HepG2 (cell line): ENCODE measurements around the gene PIEZO1. TPM values are rescaled to one million over a fixed set of nuclear protein-coding genes. Genes with fewer than 3 reads are reported as not detected.
A peak's percentile ranks its signal among the peaks of the same experiment; 100 is the strongest.

Experiments
- ARNT2 ChIP-seq: sonication (generic); formaldehyde crosslinking; IDR thresholded peaks from 2 replicates; pipeline ENCODE4 v1.8.0; 2022; ENCODE audit warnings: mild to moderate bottlenecking, low read depth, missing genetic modification reagents, moderate library complexity
- CREB3 ChIP-seq: sonication (generic); formaldehyde crosslinking; IDR thresholded peaks from 2 replicates; pipeline ENCODE4 v1.5.0; 2020; ENCODE audit warnings: missing genetic modification reagents
- ERF ChIP-seq: IDR thresholded peaks from 2 replicates; pipeline ENCODE4 v1.6.1; 2018; ENCODE audit warnings: missing biosample characterization, missing genetic modification reagents
- MBD4 ChIP-seq: IDR thresholded peaks from 2 replicates; pipeline ENCODE4 v1.6.1; 2012; ENCODE audit warnings: low read length, inconsistent platforms, borderline replicate concordance
- NFKB2 ChIP-seq: sonication (generic); formaldehyde crosslinking; IDR thresholded peaks from 2 replicates; pipeline ENCODE4 v1.4.0; 2020; ENCODE audit warnings: missing genetic modification reagents, borderline replicate concordance
- SKI ChIP-seq: fragments of 450-650 bp; IDR thresholded peaks from one replicate; pipeline ENCODE4 v1.6.1; 2018; ENCODE audit warnings: mild to moderate bottlenecking; ENCODE audit not compliant: partially characterized antibody
- SP140L ChIP-seq: sonication (generic); formaldehyde crosslinking; IDR thresholded peaks from 2 replicates; pipeline ENCODE4 v1.4.0; 2020; ENCODE audit warnings: missing genetic modification reagents, borderline replicate concordance
- SP2 ChIP-seq: sonication (generic); formaldehyde crosslinking; IDR thresholded peaks from 2 replicates; pipeline ENCODE4 v1.5.1; 2020; ENCODE audit warnings: mild to moderate bottlenecking, missing genetic modification reagents
- SYNCRIP ChIP-seq: fragments of 200-400 bp; formaldehyde crosslinking; IDR thresholded peaks from 2 replicates; pipeline ENCODE4 v1.6.1; 2018; ENCODE audit warnings: mild to moderate bottlenecking, low read depth, low read length; ENCODE audit not compliant: insufficient read depth
- TBX3 ChIP-seq: fragments of 450-650 bp; IDR thresholded peaks from 2 replicates; pipeline ENCODE4 v1.6.1; 2017; ENCODE audit warnings: antibody characterized with exemption, mild to moderate bottlenecking, inconsistent platforms, borderline replicate concordance
- THAP11 ChIP-seq: IDR thresholded peaks from 2 replicates; pipeline ENCODE4 v1.6.1; 2016; ENCODE audit warnings: missing biosample characterization, missing genetic modification reagents
- TMF1 ChIP-seq: sonication (generic); formaldehyde crosslinking; IDR thresholded peaks from 2 replicates; pipeline ENCODE4 v1.8.1; 2022; ENCODE audit warnings: low read depth, missing genetic modification reagents
- ZFP41 ChIP-seq: sonication (generic); formaldehyde crosslinking; IDR thresholded peaks from 2 replicates; pipeline ENCODE4 v1.4.0; 2020; ENCODE audit warnings: mild to moderate bottlenecking, missing genetic modification reagents, borderline replicate concordance
- ZFX ChIP-seq: sonication (generic); formaldehyde crosslinking; IDR thresholded peaks from 2 replicates; pipeline ENCODE4 v1.4.0; 2020; ENCODE audit warnings: mild to moderate bottlenecking, low read depth, missing genetic modification reagents, moderate library complexity
- ZNF264 ChIP-seq: sonication (generic); formaldehyde crosslinking; IDR thresholded peaks from 2 replicates; pipeline ENCODE4 v1.4.0; 2020; ENCODE audit warnings: missing genetic modification reagents
- ZNF468 ChIP-seq: sonication (generic); formaldehyde crosslinking; IDR thresholded peaks from 2 replicates; pipeline ENCODE4 v1.8.0; 2022; ENCODE audit warnings: mild to moderate bottlenecking, moderate library complexity, missing genetic modification reagents
- ZNF543 ChIP-seq: sonication (generic); formaldehyde crosslinking; IDR thresholded peaks from 2 replicates; pipeline ENCODE4 v1.4.0; 2020; ENCODE audit warnings: mild to moderate bottlenecking, missing genetic modification reagents
- ZNF740 ChIP-seq: sonication (generic); formaldehyde crosslinking; IDR thresholded peaks from 2 replicates; pipeline ENCODE4 v1.4.0; 2020; ENCODE audit warnings: missing genetic modification reagents
- ZNF777 ChIP-seq: sonication (generic); formaldehyde crosslinking; IDR thresholded peaks from 2 replicates; pipeline ENCODE4 v1.4.0; 2020; ENCODE audit warnings: missing genetic modification reagents
- ZNF781 ChIP-seq: sonication (generic); formaldehyde crosslinking; IDR thresholded peaks from 2 replicates; pipeline ENCODE4 v1.5.1; 2020; ENCODE audit warnings: borderline replicate concordance, mild to moderate bottlenecking, missing genetic modification reagents; ENCODE audit errors: not compliant biosample characterization
- polyA plus RNA-seq, 8 experiments: library from polyadenylated mRNA; depleted of rRNA in 3 of 8; stranded (reverse) in 7 of 8; unstranded in 1 of 8; fragments of >200 nt; fragmentation: Illumina TruSeq in 4 of 8; extraction: Trizol in 4 of 8; gene quantifications; 2 replicates each; pipeline versions ENCODE4 v1.2.1 to v1.2.3, GENCODE V29; 2011 to 2016; ENCODE audit warnings: low read depth in 4 of 8, missing spikeins in 1 of 8, mixed read lengths in 1 of 8; ENCODE audit not compliant: insufficient read depth in 1 of 8
- total RNA-seq, 5 experiments: library from RNA; depleted of rRNA; stranded (reverse); fragments of >200 nt; fragmentation: Illumina TruSeq; extraction: Trizol; gene quantifications; 2 replicates each; pipeline ENCODE4 v1.2.3, GENCODE V29; 2016; ENCODE audit warnings: low read depth in 1 of 5
- TF ChIP-seq, protein P1 (sequence below): sonication (generic); formaldehyde crosslinking; IDR thresholded peaks from 2 replicates; pipeline ENCODE4 v1.4.0; 2020; ENCODE audit warnings: missing genetic modification reagents, borderline replicate concordance
- TF ChIP-seq, protein P2 (sequence below): sonication (generic); formaldehyde crosslinking; IDR thresholded peaks from 2 replicates; pipeline ENCODE4 v1.4.0; 2020; ENCODE audit warnings: missing genetic modification reagents

PIEZO1 gene
- total and polyA plus RNA-seq, 2 of the 13 experiments (the other 11 are each of a cell fraction or from before 2014, with no cell fraction given): 67.9 to 85.0 TPM

- peak; percentile 19; the same call in 1 of the 2 replicates for TF ChIP-seq THAP11 (CRISPR knock-in tag)
- TF ChIP-seq, protein P1, sequence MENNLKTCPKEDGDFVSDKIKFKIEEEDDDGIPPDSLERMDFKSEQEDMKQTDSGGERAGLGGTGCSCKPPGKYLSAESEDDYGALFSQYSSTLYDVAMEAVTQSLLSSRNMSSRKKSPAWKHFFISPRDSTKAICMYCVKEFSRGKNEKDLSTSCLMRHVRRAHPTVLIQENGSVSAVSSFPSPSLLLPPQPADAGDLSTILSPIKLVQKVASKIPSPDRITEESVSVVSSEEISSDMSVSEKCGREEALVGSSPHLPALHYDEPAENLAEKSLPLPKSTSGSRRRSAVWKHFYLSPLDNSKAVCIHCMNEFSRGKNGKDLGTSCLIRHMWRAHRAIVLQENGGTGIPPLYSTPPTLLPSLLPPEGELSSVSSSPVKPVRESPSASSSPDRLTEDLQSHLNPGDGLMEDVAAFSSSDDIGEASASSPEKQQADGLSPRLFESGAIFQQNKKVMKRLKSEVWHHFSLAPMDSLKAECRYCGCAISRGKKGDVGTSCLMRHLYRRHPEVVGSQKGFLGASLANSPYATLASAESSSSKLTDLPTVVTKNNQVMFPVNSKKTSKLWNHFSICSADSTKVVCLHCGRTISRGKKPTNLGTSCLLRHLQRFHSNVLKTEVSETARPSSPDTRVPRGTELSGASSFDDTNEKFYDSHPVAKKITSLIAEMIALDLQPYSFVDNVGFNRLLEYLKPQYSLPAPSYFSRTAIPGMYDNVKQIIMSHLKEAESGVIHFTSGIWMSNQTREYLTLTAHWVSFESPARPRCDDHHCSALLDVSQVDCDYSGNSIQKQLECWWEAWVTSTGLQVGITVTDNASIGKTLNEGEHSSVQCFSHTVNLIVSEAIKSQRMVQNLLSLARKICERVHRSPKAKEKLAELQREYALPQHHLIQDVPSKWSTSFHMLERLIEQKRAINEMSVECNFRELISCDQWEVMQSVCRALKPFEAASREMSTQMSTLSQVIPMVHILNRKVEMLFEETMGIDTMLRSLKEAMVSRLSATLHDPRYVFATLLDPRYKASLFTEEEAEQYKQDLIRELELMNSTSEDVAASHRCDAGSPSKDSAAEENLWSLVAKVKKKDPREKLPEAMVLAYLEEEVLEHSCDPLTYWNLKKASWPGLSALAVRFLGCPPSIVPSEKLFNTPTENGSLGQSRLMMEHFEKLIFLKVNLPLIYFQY (CRISPR knock-in tag): peak; percentile 37; the same call in 1 of the 2 replicates
- TF ChIP-seq SKI: peak; percentile 68
- TF ChIP-seq, protein P2, sequence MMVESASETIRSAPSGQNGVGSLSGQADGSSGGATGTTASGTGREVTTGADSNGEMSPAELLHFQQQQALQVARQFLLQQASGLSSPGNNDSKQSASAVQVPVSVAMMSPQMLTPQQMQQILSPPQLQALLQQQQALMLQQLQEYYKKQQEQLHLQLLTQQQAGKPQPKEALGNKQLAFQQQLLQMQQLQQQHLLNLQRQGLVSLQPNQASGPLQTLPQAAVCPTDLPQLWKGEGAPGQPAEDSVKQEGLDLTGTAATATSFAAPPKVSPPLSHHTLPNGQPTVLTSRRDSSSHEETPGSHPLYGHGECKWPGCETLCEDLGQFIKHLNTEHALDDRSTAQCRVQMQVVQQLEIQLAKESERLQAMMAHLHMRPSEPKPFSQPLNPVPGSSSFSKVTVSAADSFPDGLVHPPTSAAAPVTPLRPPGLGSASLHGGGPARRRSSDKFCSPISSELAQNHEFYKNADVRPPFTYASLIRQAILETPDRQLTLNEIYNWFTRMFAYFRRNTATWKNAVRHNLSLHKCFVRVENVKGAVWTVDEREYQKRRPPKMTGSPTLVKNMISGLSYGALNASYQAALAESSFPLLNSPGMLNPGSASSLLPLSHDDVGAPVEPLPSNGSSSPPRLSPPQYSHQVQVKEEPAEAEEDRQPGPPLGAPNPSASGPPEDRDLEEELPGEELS: peak; percentile 20; the same call in 1 of the 2 replicates
- TF ChIP-seq CREB3 (CRISPR knock-in tag): 0 out of 2 replicates have a peak, but pooled peaks have one; percentile 46
- no peak for TF ChIP-seq SP140L
- TF ChIP-seq ZNF264 (CRISPR knock-in tag): peak; percentile 16; the same call in 1 of the 2 replicates
- TF ChIP-seq ARNT2 (CRISPR knock-in tag): peak; percentile 20
- no peak for TF ChIP-seq MBD4
- TF ChIP-seq ZFP41 (CRISPR knock-in tag): no peak
- TF ChIP-seq ZNF777 (CRISPR knock-in tag): no peak
- TF ChIP-seq ZNF781 (CRISPR knock-in tag): no peak
- TF ChIP-seq TMF1 (CRISPR knock-in tag): peak; percentile 74; the same call in 1 of the 2 replicates
- TF ChIP-seq NFKB2: no peak; the same call in 1 of the 2 replicates
- peak; percentile 36 for TF ChIP-seq SP2 (CRISPR knock-in tag)
- peak; percentile 34; the same call in 1 of the 2 replicates for TF ChIP-seq ZNF543 (CRISPR knock-in tag)
- no peak for TF ChIP-seq TBX3
- TF ChIP-seq ERF: 0 out of 2 replicates have a peak, but pooled peaks have one; percentile 46
- TF ChIP-seq ZNF468 (CRISPR knock-in tag): no peak
- TF ChIP-seq ZNF740 (CRISPR knock-in tag): peak; percentile 74; the same call in 1 of the 2 replicates
- no peak for TF ChIP-seq SYNCRIP
- peak; percentile 1; the same call in 1 of the 2 replicates for TF ChIP-seq ZFX
Observed at GRCh38 chr16:88784074-88784855, 755 bp downstream of the PIEZO1 start (continued).
